Globus pallidus (tissue), 1 donor: ENCODE results near the gene SUPT20HL2.
"Not testable (repeated sequence)": the region's sequence is repeated elsewhere in the genome, so short reads cannot be mapped to it uniquely, and the experiment has no call there.

Source experiments
- DNase-seq: peaks from one replicate; pipeline ENCODE4 v3.0.0-alpha.2; 2015; ENCODE audit warnings: low spot score

Gene SUPT20HL2

DNA sequence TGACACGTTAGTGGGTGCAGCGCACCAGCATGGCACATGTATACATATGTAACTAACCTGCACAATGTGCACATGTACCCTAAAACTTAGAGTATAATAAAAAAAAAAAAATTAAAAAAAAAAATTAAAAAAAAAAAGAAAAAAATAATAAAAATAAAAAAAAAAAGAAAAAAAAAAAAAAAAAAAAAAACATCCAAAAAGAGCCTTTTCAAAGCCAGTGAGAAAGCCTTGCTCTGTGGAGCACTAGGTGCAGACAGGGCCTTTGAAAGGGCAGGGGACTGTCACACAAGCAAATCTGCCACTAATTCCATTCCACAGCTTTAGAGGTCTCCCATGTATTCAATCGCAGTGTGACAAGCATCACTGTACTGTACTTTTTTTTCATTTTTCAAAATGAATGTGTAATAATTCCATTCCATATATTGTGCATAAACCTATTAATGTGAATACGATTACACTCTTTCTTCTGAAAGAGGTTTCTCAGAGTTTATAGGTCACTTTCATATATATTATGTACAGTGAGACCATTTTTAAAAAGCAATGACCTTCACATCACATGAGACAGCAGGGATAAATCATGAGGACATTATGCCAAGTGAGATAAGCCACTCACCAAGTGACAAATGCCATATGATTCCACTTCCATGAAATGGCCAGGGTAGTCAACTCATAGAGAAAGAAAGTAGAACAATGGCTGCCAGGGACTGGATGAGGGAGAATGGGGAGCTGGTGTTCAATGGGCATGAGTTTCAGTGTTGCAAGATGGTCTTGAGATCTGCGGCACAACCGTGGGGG is 4.1 kb downstream of the SUPT20HL2 start:
- not testable (repeated sequence) for DNase-seq

DNA sequence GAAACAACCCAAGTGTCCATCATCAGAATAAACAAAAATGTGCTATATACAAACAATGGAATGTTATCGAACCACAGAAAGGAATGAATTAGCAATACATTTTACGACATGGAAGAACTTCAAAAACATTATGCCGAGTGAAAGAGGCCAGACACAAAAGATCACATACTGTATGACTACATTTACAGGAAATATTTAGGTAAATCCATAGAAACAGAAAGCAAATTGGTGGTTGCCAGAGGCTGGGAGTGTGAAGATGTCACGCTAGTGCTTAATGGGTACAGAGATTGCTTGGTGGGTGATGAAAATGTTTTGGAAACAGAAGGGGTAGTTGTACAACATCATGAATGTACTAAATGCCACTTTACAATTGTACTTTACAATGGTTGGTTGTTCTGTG is 5.1 kb downstream of the SUPT20HL2 start:
- not testable (repeated sequence) for DNase-seq

DNA sequence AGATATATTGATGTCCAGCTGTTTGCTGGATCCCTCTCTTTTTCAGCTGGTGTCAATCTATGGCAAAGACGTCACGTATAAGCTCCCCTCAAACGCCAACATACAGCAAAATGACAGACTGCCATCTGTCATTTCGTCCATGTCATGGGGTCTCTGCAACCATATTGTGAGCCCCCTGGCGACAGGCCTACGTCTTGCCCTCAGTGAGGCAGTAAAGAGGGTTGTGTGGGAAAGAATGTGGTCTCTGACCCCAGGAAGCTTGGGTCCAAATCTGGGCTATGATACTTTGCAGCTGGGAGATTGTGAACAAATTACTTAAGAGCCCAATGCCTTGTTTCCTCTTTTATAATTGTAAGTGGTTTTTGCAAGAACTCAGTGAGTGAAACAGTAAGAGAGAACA is 7.4 kb downstream of the SUPT20HL2 start:
- no peak for DNase-seq

DNA sequence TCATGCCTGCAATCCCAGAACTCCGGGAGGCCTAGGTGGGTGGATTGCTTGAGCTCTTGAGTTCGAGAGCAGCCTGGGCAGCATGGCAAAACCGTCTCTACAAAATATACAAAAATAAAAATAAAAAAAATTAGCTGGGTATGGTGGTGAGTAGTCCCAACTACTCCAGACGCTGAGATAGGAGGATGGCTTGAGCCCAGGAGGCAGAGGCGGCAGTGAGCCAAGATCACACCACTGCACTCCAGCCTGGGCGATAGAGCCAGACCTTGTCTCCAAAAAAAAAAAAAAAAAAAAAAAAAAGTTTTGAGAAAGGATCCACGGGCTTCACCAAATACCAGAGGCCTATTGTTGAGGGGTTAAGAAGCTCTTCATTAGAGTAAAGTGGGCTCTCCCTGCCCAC is 8.0 kb downstream of the SUPT20HL2 start:
- no peak for DNase-seq

DNA sequence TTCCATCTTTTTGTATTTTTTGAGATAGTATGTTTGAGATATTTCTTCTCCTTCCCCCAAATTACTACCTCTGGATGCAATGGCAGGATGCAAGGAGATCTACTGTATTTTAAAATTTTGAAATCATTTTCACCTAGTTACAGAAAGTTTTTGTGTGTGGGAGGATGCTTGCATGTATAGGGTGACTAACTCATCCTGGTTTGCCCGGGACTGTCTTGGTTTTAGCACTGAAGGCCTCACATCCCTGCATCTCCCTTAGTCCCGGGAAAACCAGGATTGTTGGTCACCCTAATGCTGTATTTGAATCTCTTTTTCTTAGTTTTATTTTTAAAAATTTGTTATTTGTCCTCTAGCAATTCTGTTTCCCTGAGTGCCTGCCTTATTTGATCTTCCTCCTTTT is 12.1 kb downstream of the SUPT20HL2 start:
- no peak for DNase-seq

DNA sequence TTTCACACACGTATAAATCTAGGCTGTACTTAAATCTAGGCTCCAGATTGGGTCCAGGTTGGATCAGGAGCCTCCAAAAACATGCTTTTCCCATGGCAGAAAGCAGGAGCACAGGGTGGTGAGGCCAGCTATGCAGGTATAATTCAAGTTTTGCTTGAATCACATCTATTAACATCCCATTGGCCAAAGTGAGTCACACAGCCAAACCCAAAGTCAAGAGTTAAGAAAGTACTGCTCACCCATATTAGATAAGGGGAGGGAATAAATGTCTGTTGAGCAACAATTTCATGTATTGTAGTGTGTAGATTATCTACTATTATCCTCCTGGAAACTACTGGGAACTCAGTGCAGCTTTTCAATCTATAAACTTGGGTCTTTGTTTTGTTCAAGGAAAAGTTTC is 12.8 kb downstream of the SUPT20HL2 start:
- no peak for DNase-seq

DNA sequence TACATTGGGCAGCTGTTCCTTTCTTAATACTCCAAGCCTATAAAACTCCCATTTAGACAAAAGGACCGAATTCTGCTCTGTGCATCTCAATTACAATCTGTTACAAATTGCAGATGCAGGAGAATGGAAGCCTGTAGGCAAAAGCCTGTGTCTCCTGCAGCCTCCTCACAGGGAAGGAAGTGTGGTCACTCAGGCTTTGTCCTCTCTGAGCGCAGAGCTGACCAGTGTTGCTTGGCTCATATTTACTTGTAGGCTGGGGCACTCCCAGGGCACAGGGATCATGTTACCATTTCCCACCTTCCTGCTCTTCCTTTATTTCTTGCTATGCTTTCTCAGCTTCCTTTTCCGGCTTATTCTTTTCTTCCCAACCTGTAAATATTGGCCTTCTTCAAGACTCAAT is 15.7 kb downstream of the SUPT20HL2 start:
- no peak for DNase-seq

DNA sequence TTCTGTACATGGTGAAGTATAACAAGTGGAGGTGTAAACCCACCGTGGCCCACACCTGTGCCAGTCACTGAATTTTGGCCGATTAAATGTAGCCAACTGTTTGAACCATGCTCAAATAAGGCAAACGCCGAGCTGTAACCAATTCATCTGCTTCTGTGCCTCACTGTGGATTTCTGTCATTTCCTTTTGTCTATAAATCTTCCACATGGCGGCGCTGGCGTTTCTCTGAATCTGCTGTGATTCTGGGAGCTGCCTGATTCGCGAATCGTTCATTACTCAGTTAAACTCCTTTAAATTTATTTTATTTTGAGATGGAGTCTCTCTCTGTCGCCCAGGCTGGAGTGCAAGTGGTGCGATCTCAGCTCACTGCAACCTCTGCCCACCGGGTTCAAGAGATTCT is 19.2 kb downstream of the SUPT20HL2 start:
- no peak for DNase-seq

DNA sequence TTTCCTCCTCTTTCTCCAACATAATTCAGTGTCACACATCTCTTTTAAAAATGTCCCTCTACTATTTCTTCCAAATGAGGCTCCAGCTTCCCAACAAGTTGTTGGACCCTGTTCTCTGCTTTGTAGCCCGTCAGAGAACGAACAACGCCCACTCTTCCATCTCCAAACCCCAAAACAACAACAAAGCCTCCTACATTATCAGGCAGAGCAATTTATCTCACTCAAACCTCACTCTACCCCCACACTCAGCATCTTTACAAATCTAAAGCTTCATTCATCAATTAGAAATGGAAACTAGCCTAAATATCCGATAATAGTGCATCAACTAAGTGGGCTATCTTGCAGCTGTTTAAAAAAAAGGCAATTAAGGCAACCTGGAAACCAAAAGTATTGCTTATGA is 20.5 kb downstream of the SUPT20HL2 start:
- DNase-seq = no peak

DNA sequence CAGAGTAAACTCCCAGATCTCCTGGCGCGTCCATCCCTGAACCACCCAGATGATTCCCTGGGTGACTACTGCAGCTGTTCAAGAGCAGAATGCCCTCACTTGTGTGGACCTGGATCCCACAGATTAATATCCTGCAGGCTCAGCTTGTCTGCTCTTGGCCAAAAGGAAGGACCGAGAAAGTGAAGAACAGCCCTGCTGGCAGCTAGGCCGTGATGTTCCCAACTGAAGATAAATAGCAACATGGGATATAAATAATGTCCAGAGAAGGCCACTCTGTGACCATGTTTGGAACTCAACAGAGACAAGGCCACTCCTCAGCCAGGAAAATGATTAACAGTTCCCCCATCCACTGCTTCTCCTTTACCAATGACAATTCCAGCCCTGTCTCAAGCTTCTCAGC is 21.5 kb downstream of the SUPT20HL2 start:
- DNase-seq = no peak

DNA sequence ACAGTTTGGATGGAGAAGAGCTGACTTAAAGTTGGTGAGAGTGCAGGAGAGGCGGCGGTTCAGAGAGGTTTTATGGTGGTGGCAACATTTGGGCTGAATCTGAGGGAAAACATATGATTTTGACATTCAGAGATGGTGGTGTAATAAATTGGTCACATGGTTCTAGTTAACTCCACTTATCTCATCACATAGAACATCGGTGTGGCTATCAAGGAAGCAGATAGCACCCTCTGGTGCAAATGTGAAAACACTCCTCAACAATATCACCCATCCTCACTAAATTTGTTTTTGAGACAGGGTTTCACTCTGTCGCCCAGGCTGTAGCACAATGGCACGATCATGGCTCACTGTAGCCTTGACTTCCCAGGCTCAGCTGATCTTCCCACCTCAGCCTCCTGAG is 28.8 kb downstream of the SUPT20HL2 start:
- no peak for DNase-seq

DNA sequence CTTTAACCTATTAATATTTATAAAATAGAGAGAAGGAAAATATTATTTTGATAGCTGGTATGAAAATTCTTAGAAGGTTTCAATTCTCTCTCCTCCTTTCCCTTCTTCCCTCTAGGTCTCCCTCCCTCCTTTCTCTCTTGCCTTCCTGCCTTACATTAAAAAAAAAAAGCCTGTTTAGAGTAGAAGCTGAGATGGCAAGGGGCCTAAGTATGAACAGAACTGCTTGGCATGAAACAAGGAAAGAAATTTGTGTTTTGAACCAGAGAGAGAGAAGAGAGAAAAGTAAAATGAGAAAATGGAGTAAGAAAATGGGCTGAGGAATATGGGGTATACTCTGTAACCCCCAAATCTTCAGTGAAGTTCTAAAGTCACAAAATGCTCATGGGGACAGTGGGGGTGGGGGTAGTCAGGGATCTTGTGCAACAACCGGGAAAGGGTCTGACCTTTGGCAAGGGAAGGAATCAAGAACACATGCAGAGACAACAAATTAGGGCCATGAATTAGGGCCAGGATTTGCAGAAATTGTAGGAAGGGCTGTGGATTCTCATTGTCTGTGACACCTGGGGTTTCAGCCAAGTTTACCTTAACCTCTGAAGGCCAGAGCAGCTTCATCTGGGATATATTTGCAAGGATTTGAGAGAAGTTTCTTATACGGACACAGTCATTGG is 30.6 kb downstream of the SUPT20HL2 start:
- DNase-seq = no peak

DNA sequence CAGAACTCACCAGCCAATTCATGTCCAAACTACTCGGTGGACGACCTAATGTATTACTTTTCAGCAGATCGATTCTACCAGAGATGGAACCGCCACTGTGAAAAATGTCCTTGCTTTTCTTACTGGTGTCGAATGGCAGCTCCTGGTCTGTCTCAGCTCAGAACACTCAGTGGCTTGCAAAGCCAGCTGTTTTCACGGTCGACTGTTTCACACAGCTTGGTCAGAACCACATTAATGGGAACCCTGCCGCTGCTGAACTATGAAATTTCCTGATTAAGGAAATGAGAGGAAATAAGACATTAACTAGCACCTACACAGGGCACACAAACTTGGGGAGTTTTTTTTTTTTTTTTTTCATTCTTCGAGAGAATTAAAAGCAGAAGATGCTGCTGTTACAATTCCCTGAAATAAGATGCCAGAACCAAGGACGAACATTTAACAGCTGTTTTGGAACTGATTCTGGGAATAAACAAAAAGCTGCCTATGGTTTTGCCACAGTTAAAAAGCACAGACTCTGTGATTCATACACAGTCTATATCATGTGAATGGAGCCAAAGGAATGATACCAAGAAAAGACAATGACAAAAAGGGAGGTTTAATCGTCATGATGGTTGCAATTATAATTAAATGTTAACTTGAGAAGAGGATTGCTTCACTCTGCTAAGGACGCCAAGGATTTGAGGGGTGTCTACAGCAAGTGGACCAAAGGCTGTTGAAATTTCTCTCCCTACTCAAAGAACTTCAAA is 31.3 kb downstream of the SUPT20HL2 start:
- no peak for DNase-seq

DNA sequence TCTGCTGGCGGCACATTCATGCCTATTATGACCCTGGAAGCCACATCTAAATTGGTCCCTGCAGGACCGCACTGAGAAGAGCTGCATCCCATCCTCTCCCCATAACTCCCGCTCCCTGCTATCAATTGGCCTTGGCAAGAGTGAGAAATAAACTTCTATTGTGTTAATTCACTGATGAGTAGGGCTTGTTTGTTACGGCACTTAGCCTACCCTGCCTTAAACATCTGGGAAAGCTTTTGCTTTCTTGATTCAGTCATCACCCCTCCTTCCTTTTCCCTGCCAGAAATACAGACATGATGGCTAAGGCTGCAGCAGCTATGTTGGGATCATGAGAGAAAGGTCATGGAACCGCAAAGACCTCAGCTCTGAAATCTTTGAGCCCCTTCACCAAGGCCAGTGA is 36.5 kb downstream of the SUPT20HL2 start:
- DNase-seq = no peak

DNA sequence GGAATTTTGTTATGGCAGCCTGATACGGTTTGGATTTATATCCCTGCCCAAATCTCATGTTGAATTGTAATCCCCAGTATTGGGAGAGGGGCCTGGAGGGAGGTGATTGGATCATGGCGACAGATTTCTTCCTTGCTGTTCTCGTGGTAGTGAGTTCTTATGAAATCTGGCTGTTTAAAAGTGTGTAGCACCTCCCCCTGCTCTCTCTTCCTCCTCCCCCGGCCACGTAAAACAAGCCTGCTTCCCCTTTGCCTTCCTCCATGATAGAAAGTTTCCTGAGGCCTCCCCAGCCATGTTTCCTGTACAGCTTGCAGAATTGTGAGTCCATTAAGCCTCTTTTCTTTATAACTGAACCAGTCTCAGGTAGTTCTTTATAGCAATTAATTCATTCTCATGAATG is 37.9 kb downstream of the SUPT20HL2 start:
- DNase-seq = no peak

DNA sequence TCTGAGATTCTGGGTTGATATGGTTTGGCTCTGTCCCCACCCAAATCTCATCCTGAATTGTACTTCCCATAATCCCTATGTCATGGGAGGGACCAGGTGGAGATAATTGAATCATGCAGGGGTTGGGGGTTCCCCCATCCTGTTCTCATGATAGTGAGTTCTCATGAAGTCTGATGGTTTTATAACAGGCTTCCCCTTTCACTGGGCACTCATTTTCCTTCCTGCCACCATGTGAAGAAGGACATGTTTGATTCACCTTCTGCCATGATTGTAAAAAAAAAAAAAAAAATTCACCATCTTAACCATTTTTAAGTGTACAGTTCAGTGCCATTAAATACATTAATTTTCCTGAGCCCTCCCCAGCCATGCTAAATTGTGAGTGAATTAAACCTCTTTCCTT is 42.6 kb downstream of the SUPT20HL2 start:
- no peak for DNase-seq

DNA sequence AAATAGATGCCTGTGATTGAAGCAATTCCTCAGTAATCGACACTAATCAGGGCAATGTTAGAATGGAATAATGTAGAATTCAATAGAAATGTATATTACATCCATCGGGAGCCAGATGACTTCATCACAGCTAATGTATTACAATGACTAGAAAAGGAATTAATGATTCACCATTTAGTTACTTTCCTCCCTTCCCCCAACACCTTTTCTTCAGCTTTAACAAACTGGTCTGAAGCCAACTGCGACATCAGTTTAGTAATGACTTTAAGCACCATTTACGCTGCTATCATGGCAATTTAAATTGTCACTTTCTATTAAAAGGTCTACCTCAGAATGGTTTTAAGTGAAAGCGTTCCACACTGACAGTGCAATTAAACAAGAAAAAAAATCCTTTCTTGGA is 45.1 kb downstream of the SUPT20HL2 start:
- DNase-seq = no peak

DNA sequence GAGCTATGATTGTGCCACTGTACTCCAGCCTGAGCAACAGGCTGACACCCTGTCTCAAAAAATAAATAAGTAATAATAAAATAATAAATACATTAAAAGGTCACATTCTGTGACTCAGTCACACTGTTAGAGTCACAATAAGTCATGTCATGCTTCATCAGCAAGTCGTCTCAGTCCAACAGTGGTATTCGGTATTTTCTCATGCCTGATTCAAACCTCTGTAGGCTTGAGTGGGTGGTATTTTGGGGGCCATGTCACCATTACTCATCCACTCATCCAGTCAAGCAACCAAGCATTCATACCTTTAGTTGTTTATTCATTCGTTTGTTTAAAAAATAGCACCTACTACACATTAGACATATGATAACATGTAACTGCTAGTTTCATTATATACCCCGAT is 46.9 kb downstream of the SUPT20HL2 start:
- no peak for DNase-seq

DNA sequence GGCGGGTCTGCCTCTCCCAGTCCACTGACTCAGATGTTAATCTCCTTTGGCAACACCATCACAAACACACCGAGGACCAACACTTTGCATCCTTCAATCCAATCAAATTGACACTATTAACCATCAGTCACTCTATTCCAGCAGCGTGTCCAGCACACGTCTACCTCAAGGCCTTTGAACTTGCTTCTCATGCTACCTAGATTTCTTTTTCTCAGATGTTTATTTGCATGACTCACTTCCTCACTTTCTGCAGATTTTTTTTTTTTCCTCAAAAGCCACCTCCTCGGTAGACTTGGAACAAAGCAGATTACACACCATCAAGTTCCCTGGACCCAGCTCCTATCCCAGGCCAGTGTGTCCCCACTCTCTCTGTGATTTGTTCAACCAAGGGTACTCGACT is 49.5 kb downstream of the SUPT20HL2 start:
- no peak for DNase-seq

DNA sequence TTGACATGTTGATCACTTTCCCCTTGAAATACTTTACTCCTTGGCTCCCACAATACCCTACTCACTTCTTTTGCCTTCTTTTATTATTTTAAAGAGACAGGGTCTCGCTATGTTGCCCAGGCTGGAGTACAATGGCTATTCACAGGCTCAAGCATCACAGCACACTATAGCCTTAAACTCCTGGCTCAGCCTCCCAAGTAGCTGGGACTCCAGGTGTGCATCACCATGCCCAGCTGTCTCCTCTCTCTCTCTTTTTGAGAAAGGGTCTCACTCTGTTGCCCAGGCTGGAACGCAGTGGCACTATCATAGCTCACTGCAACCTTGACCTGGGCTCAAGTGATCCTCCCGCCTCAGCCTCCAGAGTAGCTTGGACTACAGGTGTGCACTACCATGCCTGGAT is 51.6 kb downstream of the SUPT20HL2 start:
- DNase-seq = no peak
